ENCODE measurements around the gene DGKD. TPM values are rescaled to one million over a fixed set of nuclear protein-coding genes. Genes with fewer than 3 reads are reported as not detected.

The DGKD gene
- total RNA-seq: 7.0 and 11.5 TPM in 2 replicates

GRCh38 chr2:233353769-233354499, at the start of gene DGKD:
Gene DGKD, plus strand, starts transcription at chr2:233354494. Its CDS starts 25 bp downstream, at chr2:233354519.

GRCh38 chr2:233307565-233307964, 46.7 kb upstream of the DGKD start, which contains the start of gene SAG:
Gene SAG, plus strand, starts transcription at chr2:233307816. Its CDS starts 1,374 bp downstream, at chr2:233309190.

Other genes with a start within 250 kb of the DGKD start
- 15.4 and 28.5 TPM in 2 replicates for gene ATG16L1, start 102.8 kb upstream of the DGKD start, total RNA-seq
- not detected in 2 replicates for gene SAG, start 46.7 kb upstream of the DGKD start, total RNA-seq
- 17.5 and 24.9 TPM in 2 replicates for gene USP40, start 212.3 kb downstream of the DGKD start, total RNA-seq

Data from cardiac atrium fibroblast (primary cell).